Smooth muscle cell (in vitro differentiated cells): ENCODE measurements around the gene MED22. TPM values are rescaled to one million over a fixed set of nuclear protein-coding genes. Genes with fewer than 3 reads are reported as not detected.
"Not testable (repeated sequence)": the region's sequence is repeated elsewhere in the genome, so short reads cannot be mapped to it uniquely, and the experiment has no call there.

Experiments used
- DNase-seq: peaks from one replicate; lab custom pipeline; 2025; ENCODE audit not compliant: unreplicated experiment; lab: John Stamatoyannopoulos, UW
- H2AFZ ChIP-seq: fragments of 200-600 bp; sonication (generic); 2 replicates; pipeline ENCODE4 v1.6.0; 2016; ENCODE audit warnings: antibody characterized with exemption, low read depth, mild to moderate bottlenecking
- H3F3A ChIP-seq: fragments of 200-600 bp; sonication (generic); 2 replicates; pipeline ENCODE4 v1.6.0; 2017; ENCODE audit warnings: antibody characterized with exemption, low read depth
- H3K27ac ChIP-seq: fragments of 200-600 bp; sonication (generic); 2 replicates; pipeline ENCODE4 v1.5.1; 2016; ENCODE audit warnings: low read depth, mild to moderate bottlenecking
- H3K27me3 ChIP-seq: fragments of 200-600 bp; sonication (generic); 2 replicates; pipeline ENCODE4 v1.6.1; 2016; ENCODE audit warnings: low read depth, mild to moderate bottlenecking
- H3K36me3 ChIP-seq: fragments of 200-600 bp; sonication (generic); 2 replicates; pipeline ENCODE4 v1.5.1; 2016; ENCODE audit warnings: low read depth
- H3K4me1 ChIP-seq: fragments of 200-600 bp; sonication (generic); 2 replicates; pipeline ENCODE4 v1.5.1; 2016; ENCODE audit warnings: low read depth
- H3K4me2 ChIP-seq: fragments of 200-600 bp; sonication (generic); 2 replicates; pipeline ENCODE4 v1.6.0; 2016; ENCODE audit warnings: mild to moderate bottlenecking
- H3K4me3 ChIP-seq: fragments of 200-600 bp; sonication (generic); 2 replicates; pipeline ENCODE4 v1.5.1; 2016; ENCODE audit warnings: mild to moderate bottlenecking
- H3K79me2 ChIP-seq: fragments of 200-600 bp; sonication (generic); 2 replicates; pipeline ENCODE4 v1.6.0; 2016; ENCODE audit warnings: low read depth, mild to moderate bottlenecking
- H3K9ac ChIP-seq: fragments of 200-600 bp; sonication (generic); 2 replicates; pipeline ENCODE4 v1.6.0; 2016; ENCODE audit warnings: low read depth
- H3K9me3 ChIP-seq: fragments of 200-600 bp; sonication (generic); replicated peaks from 2 replicates; pipeline ENCODE4 v1.5.1; 2016; ENCODE audit warnings: low read depth
- H4K20me1 ChIP-seq: fragments of 200-600 bp; sonication (generic); 2 replicates; pipeline ENCODE4 v1.6.0; 2016; ENCODE audit warnings: low read depth
- WGBS: methylation state at CpG from one replicate; pipeline ENCODE4 v1.1.7; 2016; ENCODE audit warnings: low lambda C conversion rate; 5-methylcytosine and 5-hydroxymethylcytosine counted together
- polyA plus RNA-seq: library from polyadenylated mRNA; unstranded; fragments of >200 nt; fragmentation: Nextera tagmentation; extraction: Ambion mirVana; gene quantifications from 2 replicates; pipeline ENCODE4 v1.2.1, GENCODE V29; 2016
- total RNA-seq: library from RNA; depleted of rRNA; stranded (reverse); fragments of >200 nt; gene quantifications from 2 replicates; pipeline ENCODE4 v1.2.3, GENCODE V29; 2014
- TF ChIP-seq, protein P1 (sequence below): fragments of 200-600 bp; sonication (generic); IDR thresholded peaks from 2 replicates; pipeline ENCODE4 v1.5.1; 2017; ENCODE audit warnings: borderline replicate concordance, mild to moderate bottlenecking, antibody characterized with exemption; ENCODE audit not compliant: insufficient read depth, poor library complexity, severe bottlenecking

Gene MED22
- total and polyA plus RNA-seq, 2 experiments from 2014 or later: 9.0 to 17.9 TPM

DNA sequence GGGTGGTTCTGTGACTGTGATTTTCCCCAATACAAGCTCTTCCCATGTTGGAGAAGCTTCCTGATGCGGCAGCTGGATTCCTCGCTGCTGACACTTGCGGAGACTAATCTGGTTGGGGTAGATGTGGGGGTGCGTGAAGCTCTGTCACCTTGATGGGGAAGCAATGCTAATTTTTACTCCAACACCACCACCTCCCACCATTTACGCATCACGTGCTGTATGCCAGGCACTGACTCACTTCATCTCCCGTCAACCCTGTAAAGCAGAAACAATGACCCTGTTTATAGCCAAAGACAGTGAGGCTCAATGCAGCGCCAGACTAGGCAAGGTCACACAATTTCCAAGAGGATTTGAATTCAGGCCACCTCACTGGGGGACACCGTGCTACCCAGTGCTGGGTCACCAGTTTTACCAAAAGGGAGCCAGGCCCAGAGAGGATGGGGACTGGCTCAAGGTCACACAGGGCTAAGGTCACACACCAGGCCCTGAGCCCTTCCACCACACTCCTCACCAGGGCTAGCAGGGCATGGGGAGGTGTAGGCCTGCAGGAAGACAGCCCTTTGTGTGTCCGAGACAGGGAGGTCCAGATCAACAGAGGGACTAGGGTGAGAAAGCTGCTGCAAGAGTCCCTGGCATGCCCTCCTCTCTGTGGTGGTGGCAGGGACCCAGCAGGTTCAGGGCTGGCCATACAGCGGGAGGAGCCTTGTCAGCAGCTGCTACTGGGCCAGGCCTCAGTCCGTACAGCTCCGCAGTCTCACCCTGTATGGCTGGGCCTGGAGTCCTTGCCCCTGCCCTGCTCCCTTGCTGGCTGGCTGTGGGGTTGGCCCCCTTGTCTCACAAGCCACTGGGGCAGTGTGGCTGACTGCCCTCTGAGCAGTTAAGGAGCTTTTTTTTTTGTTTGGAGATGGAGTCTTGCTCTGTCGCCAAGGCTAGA is 31.5 kb upstream of the MED22 start:
- Histone ChIP-seq H2AFZ (no peak overlapping the region), H3K4me2 (no peak overlapping the region), H3K27me3 (no peaks in the 10 kb centered on the region), H3K9ac (no peak overlapping the region), H3K4me1 (peaks cover 10% of the 10 kb centered on the region), H3K27ac (no peak overlapping the region), H3F3A (peaks cover 9% of the 10 kb centered on the region), H3K36me3 (no peaks in the 10 kb centered on the region), H3K4me3 (no peak overlapping the region), H4K20me1 (peaks cover 10% of the 10 kb centered on the region), H3K79me2 (peaks cover 14% of the 10 kb centered on the region), H3K9me3 (no peaks in the 10 kb centered on the region)
- 94% methylated on average over 14 of the region's 14 CpGs for WGBS
- TF ChIP-seq, protein P1, sequence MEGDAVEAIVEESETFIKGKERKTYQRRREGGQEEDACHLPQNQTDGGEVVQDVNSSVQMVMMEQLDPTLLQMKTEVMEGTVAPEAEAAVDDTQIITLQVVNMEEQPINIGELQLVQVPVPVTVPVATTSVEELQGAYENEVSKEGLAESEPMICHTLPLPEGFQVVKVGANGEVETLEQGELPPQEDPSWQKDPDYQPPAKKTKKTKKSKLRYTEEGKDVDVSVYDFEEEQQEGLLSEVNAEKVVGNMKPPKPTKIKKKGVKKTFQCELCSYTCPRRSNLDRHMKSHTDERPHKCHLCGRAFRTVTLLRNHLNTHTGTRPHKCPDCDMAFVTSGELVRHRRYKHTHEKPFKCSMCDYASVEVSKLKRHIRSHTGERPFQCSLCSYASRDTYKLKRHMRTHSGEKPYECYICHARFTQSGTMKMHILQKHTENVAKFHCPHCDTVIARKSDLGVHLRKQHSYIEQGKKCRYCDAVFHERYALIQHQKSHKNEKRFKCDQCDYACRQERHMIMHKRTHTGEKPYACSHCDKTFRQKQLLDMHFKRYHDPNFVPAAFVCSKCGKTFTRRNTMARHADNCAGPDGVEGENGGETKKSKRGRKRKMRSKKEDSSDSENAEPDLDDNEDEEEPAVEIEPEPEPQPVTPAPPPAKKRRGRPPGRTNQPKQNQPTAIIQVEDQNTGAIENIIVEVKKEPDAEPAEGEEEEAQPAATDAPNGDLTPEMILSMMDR: no peak
- DNase-seq: no peak

DNA sequence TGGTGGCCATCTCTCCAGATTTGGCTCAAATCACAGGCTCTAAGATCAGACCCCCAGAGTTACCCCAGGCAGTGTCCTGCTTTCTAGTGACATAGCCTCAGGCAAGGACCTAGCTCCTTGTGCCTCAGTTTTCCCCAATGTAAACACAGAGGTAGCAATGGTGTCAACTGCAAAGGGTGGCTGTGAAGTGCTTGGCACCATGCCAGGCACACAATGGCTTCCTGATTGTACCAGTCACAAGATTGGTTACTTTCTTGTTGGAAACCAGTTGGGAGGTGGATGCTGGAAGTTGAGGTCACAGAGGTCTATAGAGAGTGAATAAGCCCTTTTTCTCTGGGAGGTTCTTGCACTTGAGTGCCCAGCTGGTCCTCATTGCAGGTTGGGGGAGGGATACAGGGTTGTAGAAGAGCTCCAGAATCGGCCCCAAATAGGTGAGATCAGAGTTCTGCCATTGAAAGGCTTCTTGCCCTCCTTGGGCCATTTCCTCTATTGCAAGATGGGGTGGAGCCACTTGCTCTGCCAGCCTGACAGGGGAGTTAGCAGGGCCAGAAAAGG is 30.6 kb upstream of the MED22 start:
- TF ChIP-seq, protein P1: no peak
- Histone ChIP-seq H3F3A (peaks cover 14% of the 10 kb centered on the region), H3K4me3 (no peak overlapping the region), H3K9ac (no peak overlapping the region), H3K27me3 (no peaks in the 10 kb centered on the region), H3K36me3 (no peaks in the 10 kb centered on the region), H3K4me2 (no peak overlapping the region), H3K27ac (no peak overlapping the region), H3K9me3 (no peaks in the 10 kb centered on the region), H3K79me2 (peaks cover 24% of the 10 kb centered on the region), H3K4me1 (peaks cover 15% of the 10 kb centered on the region), H4K20me1 (peaks cover 19% of the 10 kb centered on the region), H2AFZ (no peak overlapping the region)
- DNase-seq: no peak
- WGBS: 95% methylated on average over 1 of the region's 1 CpG

DNA sequence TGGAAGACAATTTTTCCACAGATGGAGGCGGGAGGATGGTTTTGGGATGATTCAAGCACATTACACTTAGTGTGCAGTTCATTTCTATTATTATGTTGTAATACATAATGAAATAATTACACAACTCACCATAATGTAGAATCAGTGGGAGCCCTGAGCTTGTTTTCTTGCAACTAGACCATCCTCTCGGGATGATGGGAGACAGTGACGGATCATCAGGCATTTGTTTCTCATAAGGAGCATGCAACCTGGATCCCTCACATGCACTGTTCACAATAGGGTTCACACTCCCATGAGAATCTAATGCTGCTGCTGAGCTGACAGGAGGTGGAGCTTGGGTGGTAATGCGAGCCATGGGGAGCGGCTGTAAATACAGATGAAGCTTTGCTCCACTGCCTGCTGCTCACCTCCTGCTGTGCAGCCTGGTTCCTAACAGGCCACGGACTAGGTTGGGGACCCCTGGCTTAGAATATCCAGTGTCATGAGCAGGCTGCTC is 29.8 kb upstream of the MED22 start:
- no peak overlapping the region for H3K4me2 ChIP-seq
- no peak overlapping the region for H3K4me3 ChIP-seq
- H3K79me2 ChIP-seq: peaks cover 31% of the 10 kb centered on the region
- peaks cover 27% of the 10 kb centered on the region for H4K20me1 ChIP-seq
- H3K36me3 ChIP-seq: no peaks in the 10 kb centered on the region
- no peaks in the 10 kb centered on the region for H3K27me3 ChIP-seq
- TF ChIP-seq, protein P1: no peak
- H2AFZ ChIP-seq: no peak overlapping the region
- H3F3A ChIP-seq: peaks cover 17% of the 10 kb centered on the region
- no peak for DNase-seq
- H3K9me3 ChIP-seq: no peaks in the 10 kb centered on the region
- peaks cover 15% of the 10 kb centered on the region for H3K4me1 ChIP-seq
- WGBS: 67% methylated on average over 6 of the region's 6 CpGs
- H3K9ac ChIP-seq: no peak overlapping the region
- no peak overlapping the region for H3K27ac ChIP-seq

DNA sequence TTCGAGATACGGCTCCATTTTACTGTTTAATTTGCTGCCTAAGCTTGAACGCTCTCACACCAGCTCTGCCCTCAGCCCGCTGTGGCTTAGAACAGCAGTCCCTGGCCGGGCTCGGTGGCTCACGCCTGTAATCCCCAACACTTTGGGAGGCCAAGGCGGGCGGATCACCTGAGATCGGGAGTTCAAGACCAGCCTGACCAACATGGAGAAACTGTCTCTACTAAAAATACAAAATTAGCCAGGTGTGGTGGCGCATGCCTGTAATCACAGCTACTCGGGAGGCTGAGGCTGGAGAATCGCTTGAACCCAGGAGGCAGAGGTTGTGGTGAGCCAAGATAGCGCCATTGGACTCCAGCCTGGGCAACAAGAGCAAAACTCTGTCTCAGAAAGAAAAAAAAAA is 29.3 kb upstream of the MED22 start:
- H3K27ac ChIP-seq, H2AFZ ChIP-seq, H3K36me3 ChIP-seq, H3K9me3 ChIP-seq, H3K27me3 ChIP-seq, H3K9ac ChIP-seq, DNase-seq, H3K4me3 ChIP-seq: not testable (repeated sequence)
- 96% methylated on average over 14 of the region's 14 CpGs for WGBS
- Histone ChIP-seq H3K4me1 (peaks cover 15% of the 10 kb centered on the region), H4K20me1 (peaks cover 32% of the 10 kb centered on the region), H3F3A (peaks cover 18% of the 10 kb centered on the region), H3K79me2 (peaks cover 36% of the 10 kb centered on the region), H3K4me2 (peak overlapping the region; percentile 90)
